Stimulated activated memory B cell treated with anti-CD40 and anti-IgM and Interleukin-4, amounts not matched to agents 10 μg/mL and 1 μg/mL and 100 μg/mL, for 72 hours (primary cell): ENCODE data around the gene ERFE.

ENCODE experiments used
- ATAC-seq: fragments of 150-1000 bp; cut with Tn5 transposase; 2 replicates; pipeline ENCODE4 v1.10.0; 2021
- H3K27ac Mint-ChIP-seq: one replicate; pipeline ENCODE4 v1.8.0; 2022; ENCODE audit warnings: mild to moderate bottlenecking, mixed read lengths
- H3K27me3 Mint-ChIP-seq: one replicate; pipeline ENCODE4 v1.8.0; 2022; ENCODE audit warnings: mixed read lengths
- H3K36me3 Mint-ChIP-seq: one replicate; pipeline ENCODE4 v1.8.0; 2022; ENCODE audit warnings: mixed read lengths
- H3K4me1 Mint-ChIP-seq: one replicate; pipeline ENCODE4 v1.8.0; 2022; ENCODE audit warnings: mixed read lengths
- H3K4me3 Mint-ChIP-seq: one replicate; pipeline ENCODE4 v1.8.0; 2022; ENCODE audit warnings: mild to moderate bottlenecking, moderate library complexity, mixed read lengths
- H3K9me3 Mint-ChIP-seq: one replicate; pipeline ENCODE4 v1.8.0; 2022; ENCODE audit warnings: mixed read lengths

The ERFE gene

DNA sequence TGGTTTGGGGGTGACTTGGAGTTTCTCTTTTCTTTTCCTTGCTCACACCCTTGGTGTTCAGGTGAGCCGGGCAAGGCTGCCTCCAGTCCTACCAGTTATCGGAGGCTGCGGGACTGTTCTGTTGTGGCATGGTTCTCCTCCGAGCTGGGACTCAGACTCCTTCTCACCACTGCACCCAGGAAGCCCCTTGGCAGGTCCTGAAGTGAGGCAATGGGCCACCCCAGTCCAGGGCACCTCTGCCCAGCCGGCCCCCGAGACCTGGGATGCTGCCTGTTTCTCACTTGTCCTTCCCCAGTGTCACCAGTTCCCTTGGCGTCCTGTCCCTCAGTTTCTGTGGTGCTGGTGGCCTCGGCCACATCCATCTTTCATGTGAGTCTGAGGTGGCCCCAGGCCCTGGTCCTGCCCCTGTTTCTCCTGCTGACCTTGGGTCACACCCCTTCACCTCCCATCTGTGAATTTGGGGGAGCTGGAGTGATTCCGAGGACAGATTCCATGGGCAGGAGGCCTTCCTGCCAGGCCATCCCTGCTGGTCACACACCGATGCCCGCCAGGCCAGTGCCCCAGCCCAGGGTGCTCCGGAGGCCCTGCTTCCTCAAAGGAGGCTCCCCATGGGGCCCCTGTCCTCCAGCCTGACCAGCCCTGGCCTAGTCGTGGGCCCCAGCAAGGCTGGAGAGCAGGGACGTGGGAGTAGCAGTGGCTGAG, 26.9 kb upstream of the ERFE start:
- Mint-ChIP-seq H3K27me3 (no peaks in the 10 kb centered on the region), H3K4me3 (no peak overlapping the region), H3K9me3 (no peaks in the 10 kb centered on the region), H3K36me3 (no peaks in the 10 kb centered on the region), H3K27ac (no peak overlapping the region), H3K4me1 (peaks cover 4% of the 10 kb centered on the region)
- ATAC-seq = no peak

DNA sequence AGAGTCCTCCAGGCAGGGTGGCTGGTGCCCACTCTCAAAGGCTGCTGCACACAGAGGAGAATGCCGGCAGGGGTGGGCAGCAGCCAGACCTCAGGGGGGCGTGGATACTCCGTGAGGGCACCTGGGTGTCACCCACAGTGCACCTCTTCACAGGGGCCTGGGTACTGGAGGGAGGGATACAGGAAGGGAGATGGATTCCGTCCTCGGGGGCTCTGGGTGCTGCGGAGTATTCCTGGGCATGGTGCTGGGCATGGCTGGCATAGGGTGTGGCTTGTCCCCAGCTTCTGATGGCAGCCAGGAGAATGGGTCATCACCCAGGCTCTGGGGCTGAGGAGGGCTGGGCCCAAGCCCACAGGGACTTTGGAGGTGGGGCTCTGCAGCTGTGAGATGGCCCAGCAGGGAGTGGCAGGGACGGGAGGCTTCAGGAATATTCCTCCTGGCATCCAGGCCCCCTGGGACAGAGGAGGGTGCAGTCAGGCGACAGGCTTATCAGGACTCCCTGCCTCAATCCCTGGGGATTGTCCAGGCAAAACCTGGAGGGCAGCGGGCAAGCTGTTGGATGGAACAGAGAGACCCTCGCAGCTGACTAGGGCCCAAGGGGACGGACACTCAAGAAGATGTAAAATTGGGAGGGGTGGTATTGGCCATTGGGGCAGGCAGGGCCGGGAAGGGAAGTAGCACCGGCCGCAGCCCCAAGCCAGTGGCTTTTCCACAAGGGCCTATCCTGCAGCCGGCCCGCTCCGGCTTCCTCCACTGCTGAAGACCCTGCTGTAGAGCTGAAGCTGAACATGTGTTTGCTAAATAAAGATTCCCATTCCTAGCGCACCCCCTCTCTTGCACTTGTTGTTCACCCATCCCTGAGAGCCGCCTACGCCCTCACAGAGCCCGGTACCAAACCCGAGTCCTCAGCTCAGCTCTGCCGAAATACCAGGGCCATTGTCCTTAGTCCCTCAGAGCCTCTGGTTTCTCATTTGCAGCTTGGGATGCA, 26.0 kb upstream of the ERFE start:
- H3K27ac Mint-ChIP-seq = no peak overlapping the region

DNA sequence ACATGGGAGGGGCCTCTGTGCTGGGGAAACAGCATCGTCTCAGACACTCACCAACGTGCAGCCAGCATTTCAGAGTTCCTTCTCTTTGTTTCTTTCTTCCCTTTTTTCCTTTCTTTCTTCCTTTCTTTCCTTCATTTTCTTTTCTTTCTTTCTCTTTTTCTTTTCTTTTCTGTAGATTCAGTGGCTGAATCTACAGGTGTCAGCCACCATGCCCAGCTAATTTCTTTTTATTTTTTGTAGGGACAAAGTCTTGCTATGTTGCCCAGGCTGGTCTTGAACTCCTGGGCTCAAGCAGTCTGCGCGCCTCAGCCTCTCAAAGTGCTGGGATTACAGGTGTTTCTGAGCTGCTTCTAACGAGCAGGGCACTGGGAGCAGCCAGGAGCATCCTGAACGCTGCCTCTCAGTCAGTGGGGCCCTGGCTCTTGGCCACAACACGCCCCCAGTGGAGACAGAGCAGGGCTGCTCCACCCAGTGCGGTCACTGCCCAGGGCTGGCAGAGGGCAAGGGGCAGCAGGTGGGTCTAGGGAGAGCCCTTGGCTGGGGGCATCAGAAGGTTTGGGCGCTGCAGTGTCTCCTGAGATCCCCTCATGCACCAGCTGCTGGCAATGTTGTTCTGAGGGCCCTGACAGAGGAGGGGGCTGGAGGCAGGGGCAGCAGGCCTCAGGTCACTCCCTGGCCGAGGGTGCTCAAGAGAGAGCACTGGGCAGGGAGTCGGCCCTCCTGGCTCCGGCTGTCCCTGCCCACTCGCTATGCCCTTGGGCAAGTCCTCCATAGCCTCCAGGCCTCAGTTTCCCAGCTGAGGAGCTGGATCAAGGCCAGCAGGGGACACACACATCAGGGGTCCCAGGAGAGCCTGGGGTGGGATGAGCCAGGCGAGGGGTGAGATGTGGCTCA, 25.0 kb upstream of the ERFE start:
- Mint-ChIP-seq H3K4me1 (peaks cover 17% of the 10 kb centered on the region), H3K27me3 (no peaks in the 10 kb centered on the region), H3K4me3 (no peak overlapping the region), H3K36me3 (no peaks in the 10 kb centered on the region), H3K27ac (no peak overlapping the region), H3K9me3 (no peaks in the 10 kb centered on the region)
- no peak for ATAC-seq

More for the DNA sequence above, 26.0 kb upstream of the ERFE start:
- Mint-ChIP-seq H3K4me1 (peaks cover 7% of the 10 kb centered on the region), H3K27me3 (no peaks in the 10 kb centered on the region), H3K36me3 (no peaks in the 10 kb centered on the region), H3K9me3 (no peaks in the 10 kb centered on the region), H3K4me3 (no peak overlapping the region)
- ATAC-seq = no peak

DNA sequence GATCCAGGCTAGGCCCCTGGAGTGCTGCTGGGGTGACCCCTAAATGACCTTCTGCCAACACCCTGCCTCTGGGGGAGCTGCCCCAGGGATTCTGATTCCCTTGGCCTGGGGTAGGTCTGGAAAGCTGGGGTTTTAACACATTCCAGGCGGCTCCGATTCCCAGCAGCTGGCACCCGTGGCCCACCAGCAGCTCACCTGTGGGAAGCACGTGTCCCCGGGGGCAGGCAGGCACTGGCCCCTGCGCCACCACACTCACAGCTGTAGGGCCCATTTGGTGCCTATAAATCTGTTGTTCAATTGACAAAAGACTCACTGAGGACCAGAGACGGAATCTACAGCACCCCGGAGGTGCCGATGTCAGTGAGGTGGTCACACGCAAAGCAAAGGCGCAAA, 24.4 kb upstream of the ERFE start:
- Mint-ChIP-seq H3K36me3 (no peaks in the 10 kb centered on the region), H3K27me3 (no peaks in the 10 kb centered on the region), H3K4me3 (no peak overlapping the region), H3K9me3 (no peaks in the 10 kb centered on the region), H3K4me1 (peaks cover 22% of the 10 kb centered on the region), H3K27ac (no peak overlapping the region)
- no peak for ATAC-seq

DNA sequence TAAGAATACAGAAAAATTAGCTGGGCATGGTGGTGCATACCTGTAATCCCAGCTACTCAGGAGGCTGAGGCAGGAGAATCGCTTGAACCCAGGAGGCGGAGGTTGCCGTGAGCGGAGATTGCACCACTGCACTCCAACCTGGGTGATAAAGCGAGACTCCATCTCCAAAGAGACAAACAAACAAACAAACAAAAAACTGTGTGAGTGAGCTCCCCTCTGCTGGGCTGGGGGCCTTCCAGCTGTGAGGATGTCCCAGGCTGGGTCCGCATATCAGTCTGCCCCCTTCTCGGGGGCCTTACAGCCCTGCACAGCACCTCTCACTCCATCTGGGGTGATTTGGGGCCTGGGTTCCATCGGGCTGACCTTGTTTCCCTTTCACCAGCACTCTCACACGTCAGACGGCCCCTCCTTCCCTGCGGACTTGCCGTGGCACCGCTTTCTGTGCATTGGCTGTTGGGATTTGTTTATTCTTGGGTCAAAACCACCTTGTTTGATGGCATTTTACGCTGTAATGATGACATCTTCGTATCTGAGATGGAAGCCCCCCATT, 23.1 kb upstream of the ERFE start:
- no peak for ATAC-seq
- peaks cover 30% of the 10 kb centered on the region for H3K4me1 Mint-ChIP-seq
- no peaks in the 10 kb centered on the region for H3K27me3 Mint-ChIP-seq
- no peak overlapping the region for H3K4me3 Mint-ChIP-seq
- H3K27ac Mint-ChIP-seq = no peak overlapping the region
- no peaks in the 10 kb centered on the region for H3K9me3 Mint-ChIP-seq
- no peaks in the 10 kb centered on the region for H3K36me3 Mint-ChIP-seq

DNA sequence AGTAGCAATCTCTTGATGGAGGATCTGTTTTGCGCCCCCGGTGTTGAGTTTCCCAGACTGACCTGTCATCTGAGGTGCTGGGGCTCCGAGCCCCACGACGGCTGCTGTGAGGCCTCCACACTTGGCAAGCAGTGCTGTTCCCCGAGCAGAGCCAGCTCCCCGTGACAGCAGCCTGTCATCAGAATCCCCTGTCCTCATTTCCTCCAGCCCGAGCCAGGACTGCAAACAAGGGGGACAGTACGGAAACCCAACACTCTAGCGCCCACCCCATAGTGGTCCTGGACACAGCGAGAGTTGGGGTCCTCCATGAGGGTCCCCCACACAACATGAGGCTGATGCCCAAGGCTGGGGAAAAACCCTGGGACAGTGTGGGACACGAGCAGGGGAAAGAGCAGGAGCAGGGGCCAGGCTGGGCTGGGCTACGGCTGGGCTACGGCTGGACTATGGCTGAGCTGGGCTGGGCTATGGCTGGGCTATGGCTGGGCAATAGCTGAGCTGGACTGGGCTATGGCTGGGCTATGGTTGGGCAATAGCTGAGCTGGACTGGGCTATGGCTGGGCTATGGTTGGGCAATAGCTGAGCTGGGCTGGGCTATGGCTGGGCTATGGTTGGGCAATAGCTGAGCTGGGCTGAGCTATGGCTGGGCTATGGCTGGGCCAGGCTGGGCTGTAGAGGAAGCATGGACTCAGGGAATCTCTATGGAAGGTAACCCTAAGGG, 21.8 kb upstream of the ERFE start:
- H3K9me3 Mint-ChIP-seq = no peaks in the 10 kb centered on the region
- ATAC-seq = no peak
- no peaks in the 10 kb centered on the region for H3K36me3 Mint-ChIP-seq
- peaks cover 36% of the 10 kb centered on the region for H3K4me1 Mint-ChIP-seq
- no peak overlapping the region for H3K4me3 Mint-ChIP-seq
- H3K27ac Mint-ChIP-seq = no peak overlapping the region
- no peaks in the 10 kb centered on the region for H3K27me3 Mint-ChIP-seq

DNA sequence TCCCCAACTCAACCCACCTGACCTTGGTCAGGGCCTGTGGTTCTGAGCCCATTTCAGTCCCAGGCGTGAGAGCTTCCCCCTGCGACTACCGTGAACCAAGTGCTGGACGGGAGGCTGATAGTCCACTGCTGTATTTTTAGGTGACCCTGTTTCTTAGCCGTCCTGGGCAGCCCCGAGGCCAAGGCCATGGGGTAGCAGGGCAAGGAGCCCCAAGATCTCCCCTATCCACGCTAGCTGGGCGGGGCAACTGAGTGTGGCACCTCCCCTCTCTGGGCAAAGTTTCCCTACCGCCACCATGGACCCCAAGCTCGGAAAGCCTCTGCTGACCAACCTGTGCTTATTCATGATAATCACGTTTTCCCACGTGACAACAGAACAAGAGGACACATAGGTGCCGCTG, 20.9 kb upstream of the ERFE start:
- Mint-ChIP-seq H3K36me3 (no peaks in the 10 kb centered on the region), H3K4me3 (no peak overlapping the region), H3K27me3 (no peaks in the 10 kb centered on the region), H3K4me1 (peaks cover 36% of the 10 kb centered on the region), H3K9me3 (no peaks in the 10 kb centered on the region), H3K27ac (no peak overlapping the region)
- ATAC-seq = no peak

DNA sequence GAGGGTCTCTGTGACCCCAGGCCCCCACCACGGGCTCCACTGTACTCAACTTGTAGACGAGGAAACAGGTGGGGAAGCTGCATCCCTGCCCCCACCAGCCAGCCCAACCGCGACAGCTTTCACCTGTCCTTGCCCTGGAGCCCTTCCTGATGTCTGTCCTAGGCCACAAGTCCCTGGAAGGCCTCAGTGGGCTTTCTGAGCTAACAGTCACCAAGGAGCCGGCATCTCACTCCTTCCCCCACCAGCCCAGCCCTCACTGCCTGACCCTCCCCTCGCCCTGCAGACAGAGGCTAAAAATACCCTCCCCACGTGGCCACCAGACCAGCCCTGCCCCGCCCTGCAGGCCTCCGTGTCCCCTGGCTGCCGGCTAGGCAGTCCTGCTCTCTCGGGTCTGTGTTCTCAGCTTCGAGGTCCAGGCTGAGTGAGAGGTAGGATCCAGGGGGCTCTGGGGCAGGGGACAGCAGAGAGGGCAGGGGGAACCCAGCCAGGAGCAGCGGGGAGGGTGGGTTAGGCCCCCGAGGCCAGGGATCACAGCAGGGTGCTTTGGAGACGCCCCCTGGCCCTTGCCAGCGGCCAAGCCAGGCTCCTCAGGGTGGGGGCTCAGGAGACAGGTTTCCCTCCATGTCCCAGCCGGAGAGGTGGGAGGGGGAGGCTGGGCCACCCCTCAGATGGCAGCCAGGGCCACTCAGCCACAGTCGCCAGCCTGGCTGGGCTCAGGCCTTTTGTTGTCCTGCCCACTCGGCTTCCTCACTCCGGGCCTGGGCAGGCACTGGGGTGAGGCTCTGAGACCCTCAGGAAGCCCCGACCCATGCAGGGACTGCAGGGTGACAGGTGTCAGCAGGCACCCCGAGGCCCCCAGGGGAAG, 20.2 kb upstream of the ERFE start, which contains the start of gene KLHL30:
Gene KLHL30 (plus strand): TSS at position 338 of the 865 bp plus-strand sequence. CDS start 2,087 bp downstream, outside the sequence.
- peak within 1 kb of the TSS; percentile 29 for H3K4me3 Mint-ChIP-seq
- H3K36me3 Mint-ChIP-seq = no peaks in the 10 kb centered on the region
- peak; percentile 6 for ATAC-seq
- H3K4me1 Mint-ChIP-seq = peaks cover 36% of the 10 kb centered on the region
- H3K27ac Mint-ChIP-seq = peak within 1 kb of the TSS; percentile 10
- H3K27me3 Mint-ChIP-seq = no peaks in the 10 kb centered on the region
- H3K9me3 Mint-ChIP-seq = no peaks in the 10 kb centered on the region

DNA sequence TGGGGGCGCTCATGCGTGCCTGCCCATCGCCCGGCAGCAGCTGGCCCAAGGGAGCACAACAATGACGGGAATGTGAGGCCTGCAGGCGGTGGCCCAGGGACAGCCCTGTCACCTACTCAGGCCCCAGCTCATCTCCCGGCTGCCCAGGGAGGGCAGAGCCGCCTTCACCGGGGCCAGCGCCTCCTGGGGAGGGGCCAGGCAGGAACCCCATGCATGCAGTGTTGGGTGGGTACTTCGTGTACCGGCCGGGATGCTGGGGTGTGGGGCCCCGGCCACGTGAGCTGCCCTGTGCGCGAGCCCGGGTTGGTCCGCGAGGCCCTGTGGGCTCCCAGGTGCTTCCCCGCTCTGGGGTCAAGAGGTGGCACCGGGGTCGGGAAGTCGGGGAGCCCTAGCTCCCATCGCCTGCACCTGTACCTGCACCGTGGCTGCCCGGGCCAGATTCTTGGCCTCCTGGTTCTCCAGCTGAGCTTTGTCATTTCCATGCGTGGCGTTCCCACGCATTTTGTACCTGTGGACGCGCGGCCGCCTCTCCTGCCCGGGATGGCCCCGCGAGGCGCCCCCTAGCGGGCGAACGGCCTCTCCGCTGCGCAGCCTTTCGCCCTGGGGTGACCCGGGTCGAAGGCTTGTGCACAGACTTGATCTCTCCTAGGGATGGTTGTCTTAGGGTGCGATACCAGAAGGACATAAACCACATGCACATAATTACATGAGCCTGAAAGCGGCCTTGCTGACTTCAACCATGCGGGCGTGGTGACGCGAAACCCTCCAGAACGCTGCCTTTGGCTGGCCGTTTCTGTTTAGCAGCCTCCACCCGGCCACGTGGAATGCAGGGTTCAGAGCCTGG, 19.4 kb upstream of the ERFE start:
- Mint-ChIP-seq H3K27me3 (no peaks in the 10 kb centered on the region), H3K4me3 (peak overlapping the region; percentile 29), H3K36me3 (no peaks in the 10 kb centered on the region), H3K4me1 (peaks cover 42% of the 10 kb centered on the region), H3K9me3 (no peaks in the 10 kb centered on the region), H3K27ac (peak overlapping the region; percentile 10)
- peak; percentile 47 for ATAC-seq

DNA sequence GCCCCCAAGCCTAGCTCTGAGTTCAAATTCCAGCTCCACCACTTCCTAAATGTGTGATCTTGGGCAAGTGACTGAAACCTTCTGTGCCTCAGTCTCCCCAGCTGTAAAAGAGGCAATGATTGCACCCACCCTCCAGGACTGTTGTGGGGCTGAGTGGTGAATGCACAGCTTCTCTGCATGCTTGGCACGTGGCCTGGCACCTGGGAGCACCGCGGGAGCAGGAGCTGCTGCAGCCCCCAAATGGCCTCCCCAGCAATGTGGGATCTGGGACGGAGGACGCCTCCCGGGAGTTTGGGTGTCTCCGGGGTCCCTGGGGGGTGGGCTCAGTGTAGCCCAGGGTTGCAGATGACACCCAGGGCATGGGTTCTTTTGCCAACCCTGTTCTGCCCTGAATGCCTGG, 18.7 kb upstream of the ERFE start:
- no peaks in the 10 kb centered on the region for H3K9me3 Mint-ChIP-seq
- peaks cover 42% of the 10 kb centered on the region for H3K4me1 Mint-ChIP-seq
- H3K36me3 Mint-ChIP-seq = no peaks in the 10 kb centered on the region
- H3K4me3 Mint-ChIP-seq = no peak overlapping the region
- no peak for ATAC-seq
- no peaks in the 10 kb centered on the region for H3K27me3 Mint-ChIP-seq
- no peak overlapping the region for H3K27ac Mint-ChIP-seq

DNA sequence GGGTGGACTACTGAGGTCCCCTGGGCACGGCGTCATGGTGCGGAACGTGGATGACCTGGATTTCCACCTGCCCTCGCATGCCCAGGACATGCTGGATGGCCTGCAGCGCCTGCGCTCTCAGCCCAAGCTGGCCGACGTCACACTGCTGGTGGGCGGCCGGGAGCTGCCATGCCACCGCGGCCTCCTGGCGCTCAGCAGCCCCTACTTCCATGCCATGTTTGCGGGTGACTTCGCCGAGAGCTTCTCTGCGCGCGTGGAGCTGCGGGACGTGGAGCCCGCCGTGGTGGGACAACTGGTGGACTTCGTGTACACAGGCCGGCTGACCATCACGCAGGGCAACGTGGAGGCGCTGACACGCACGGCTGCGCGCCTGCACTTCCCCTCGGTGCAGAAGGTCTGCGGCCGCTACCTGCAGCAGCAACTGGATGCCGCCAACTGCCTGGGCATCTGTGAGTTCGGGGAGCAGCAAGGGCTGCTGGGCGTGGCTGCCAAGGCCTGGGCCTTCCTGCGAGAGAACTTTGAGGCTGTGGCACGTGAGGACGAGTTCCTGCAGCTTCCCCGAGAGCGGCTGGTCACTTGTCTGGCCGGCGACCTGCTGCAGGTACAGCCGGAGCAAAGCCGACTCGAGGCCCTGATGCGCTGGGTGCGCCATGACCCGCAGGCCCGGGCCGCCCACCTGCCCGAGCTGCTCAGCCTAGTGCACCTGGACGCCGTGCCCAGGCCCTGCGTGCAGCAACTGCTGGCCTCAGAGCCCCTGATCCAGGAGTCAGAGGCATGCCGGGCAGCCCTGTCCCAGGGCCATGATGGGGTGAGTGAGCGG, 17.8 kb upstream of the ERFE start:
- Mint-ChIP-seq H3K27me3 (no peaks in the 10 kb centered on the region), H3K36me3 (no peaks in the 10 kb centered on the region), H3K9me3 (no peaks in the 10 kb centered on the region), H3K27ac (no peak overlapping the region), H3K4me1 (peaks cover 42% of the 10 kb centered on the region), H3K4me3 (no peak overlapping the region)
- ATAC-seq = no peak
